Dermis blood vessel endothelial cell (primary cell): ENCODE results near the gene NOC4L. TPM values are rescaled to one million over a fixed set of nuclear protein-coding genes. Genes with fewer than 3 reads are reported as not detected.
"Not testable (repeated sequence)": the region's sequence is repeated elsewhere in the genome, so short reads cannot be mapped to it uniquely, and the experiment has no call there.

Source experiments
- DNase-seq: peaks from one replicate; pipeline ENCODE4 v3.0.0; 2010
- total RNA-seq: library from RNA; depleted of rRNA; stranded (reverse); fragments of >200 nt; gene quantifications from 2 replicates; pipeline ENCODE4 v1.2.3, GENCODE V29; 2014

NOC4L gene
- total RNA-seq = 12.1 and 18.3 TPM in 2 replicates

DNA sequence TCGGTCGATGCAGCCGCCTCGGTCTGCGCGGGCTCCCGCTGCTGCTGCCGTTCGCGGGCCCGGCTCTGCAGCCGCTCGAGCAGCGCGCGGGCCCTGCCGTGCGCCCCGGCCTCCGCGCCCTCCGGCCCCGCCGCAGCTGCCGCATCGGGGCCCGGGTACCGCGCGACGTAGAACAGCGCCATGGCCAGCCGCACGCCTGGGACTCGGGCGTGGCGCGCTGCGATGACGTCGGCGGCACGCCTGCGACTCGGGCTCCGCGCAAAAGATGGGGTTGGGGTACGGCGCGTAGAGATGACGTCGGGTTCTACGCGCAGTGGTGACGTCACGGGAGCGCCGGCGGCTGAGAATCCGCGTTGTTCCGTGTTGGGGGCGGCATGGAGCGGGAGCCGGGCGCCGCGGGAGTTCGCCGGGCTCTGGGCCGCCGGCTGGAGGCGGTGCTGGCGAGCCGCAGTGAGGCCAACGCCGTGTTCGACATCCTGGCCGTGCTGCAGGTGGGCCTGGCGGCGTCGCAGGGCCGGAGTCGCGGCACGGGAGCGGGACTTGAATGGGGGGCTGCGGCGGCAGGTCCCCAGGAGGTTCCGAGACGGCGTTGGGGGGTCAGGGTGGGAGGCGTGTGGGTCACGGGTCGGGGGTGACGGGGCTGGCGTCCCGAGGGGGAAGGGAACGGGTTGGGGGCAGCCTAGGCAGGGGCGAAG is at the start of gene NOC4L, which contains the start of gene DDX51:
Gene NOC4L (plus strand): TSS at position 343 of the 695 bp plus-strand sequence. CDS start 32 bp downstream, at position 375.
Gene DDX51 (minus strand): TSS at position 205 of the 695 bp plus-strand sequence. CDS start 23 bp downstream, at position 182.
- peak; percentile 98 for DNase-seq

DNA sequence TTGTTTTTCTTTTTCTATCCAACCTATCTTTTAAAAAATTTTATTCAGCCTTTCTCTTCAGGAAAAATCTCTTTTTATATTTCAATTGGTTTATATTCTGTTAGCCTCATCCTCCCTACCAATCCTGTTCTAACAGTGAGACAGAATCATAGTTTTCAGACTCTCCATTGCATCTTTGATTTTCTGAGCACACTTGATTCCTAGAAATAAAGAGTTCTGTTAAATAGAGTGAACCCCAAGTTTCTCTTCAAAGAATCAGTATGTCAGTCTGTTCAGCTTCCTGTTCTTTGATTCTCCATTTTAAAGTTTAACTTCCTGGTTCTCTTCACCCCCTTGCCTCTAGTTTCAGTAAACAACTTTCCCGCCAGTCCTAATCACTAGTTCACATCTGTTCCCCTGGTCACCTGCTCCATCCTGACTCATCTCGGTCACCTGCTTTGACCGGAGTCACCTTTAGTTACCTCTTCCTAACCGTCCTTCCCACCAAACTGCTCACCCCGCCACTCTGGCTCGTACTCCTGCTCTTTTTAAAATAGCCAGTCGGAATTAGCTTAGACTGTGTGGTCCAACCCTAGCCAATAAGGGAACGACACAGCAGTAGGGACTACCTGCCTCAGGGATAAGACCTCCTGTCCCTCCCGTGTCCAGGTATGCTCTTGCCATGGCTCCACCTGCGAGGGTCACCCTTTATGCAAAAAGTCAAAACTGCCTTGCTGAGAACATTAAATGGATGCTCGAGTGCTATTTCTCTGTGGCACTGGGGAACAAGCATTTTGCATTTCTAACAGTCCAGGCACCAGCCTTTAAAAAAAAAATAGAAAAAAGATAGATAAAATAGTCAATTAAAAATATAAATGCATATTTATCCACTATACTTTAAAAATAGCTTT is 48.5 kb upstream of the NOC4L start:
- DNase-seq = no peak

DNA sequence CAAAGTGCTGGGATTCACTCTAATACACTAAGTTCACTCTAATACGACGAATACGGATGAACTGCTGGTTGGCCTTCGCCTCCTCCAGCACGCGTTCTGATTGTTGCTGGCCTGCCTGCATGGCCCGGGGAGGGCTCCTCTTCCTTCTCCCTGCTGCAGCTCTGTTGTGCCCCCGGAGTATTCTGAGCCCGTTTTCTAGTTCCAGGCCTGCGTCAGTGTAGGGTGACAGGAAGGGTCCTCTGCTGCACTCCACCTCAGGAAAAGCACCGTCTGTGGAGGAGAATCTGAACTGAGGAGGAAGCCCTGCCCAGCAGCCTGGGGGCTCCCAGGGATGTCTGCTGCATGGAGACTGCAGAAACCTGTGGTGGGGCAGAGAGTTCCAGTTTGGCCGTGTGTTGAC is 44.5 kb upstream of the NOC4L start:
- no peak for DNase-seq

DNA sequence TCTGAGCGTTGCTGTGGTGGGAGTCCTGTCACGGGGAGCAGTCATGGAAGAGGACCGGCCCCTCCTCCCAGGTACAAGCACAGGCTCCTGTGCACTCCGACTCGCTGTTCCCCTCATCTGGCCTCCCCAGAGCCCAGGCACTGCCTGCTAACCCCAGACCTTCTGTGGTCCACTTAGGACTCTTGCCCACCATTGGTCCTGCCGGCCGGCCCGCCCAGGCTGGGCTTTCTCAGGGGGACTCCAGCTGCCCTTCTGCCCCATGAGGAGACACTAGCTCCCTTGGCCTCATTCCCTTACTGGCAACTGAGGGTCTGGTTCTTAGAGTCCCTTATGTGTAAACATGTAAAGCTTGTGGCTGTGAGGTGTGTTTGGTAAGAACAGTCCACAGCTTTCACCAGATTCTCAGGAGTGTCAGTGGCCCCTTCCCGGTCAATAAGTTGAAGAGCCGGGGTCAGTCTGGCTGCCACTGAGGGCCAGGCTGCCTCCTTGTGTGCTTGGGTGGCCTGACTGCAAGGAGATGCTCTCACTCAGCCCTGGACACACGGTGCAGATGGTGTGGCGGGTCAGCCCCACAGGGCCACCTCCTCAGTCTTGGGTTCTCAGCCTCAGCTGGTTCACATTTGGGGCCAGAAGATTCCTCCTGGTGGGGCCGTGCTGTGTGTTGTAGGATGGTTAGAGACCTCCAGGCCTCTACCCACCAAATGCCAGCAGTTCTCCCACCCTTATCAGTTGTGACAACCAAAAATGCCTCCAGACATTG is 43.8 kb upstream of the NOC4L start:
- no peak for DNase-seq

DNA sequence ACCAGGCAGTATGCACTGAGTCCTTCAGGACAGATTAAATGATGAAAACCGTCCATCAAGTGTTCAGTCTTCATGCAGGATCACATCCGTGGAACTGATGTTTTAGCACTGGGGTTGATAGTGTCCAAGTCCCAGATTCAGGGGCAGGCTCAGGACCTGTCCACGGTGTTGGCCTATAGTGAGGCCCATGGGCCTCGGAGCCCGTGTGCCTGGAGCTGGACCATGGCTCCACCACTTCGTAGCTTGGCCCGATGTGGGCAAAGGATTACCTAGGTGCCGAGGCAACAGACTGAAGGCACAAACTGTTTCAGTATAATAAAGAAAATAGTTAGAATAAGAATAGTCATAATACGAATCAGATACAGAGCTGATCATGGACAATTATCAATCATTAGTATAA is 42.0 kb upstream of the NOC4L start:
- DNase-seq = no peak

DNA sequence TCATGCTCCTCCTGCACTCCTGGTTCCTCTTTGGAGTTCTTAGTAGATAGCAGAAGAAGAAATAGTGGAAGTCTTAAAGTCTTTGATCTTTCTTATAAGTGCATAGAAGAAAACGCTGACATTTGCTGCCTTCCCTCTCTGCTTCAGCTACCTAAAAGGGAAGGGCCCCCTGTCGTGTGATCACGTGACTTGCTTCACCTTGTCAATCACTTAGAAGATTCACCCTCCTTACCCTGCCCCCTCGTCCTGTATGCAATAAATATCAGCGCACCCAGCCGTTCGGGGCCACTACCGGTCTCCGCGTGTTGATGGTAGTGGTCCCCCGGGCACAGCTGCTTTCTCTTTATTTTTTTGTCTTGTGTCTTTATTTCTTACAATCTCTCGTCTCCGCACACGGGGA is 41.2 kb upstream of the NOC4L start:
- not testable (repeated sequence) for DNase-seq

DNA sequence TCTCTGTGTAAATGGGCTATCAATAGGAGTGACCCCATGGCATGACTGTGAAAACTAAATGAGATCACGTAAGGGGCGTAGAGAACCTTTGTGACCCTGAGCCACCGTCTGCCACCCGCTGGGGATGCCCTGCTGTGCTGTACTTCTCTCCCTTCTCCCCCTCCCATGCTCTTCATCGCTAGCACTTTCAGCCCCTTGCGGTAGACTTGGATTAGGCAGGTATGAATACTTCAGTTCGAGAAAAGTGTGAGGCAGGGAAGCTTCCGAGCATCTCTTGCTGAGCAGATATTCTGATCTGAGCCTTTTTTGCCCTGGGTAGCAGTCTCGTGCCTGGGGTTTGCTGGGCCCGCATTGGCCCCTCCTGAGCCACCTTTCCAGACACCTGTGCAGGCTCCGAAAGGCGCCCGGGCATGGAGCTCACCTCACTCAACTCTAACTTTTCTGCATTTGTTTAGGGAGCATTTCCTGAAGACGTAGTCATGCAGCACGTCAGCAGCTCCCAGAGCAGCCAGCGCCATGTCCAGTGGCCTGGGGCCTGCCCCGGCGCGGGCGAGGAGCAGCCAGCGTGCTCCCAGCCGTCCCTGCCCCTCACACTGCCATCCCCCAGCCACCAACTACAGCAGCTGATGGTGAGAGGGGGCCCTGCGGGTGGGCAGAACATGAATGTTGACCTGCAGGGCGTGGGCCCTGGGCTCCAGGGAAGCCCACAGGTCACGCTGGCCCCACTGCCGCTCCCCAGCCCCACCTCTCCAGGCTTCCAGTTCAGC is 40.5 kb upstream of the NOC4L start:
- DNase-seq = no peak

DNA sequence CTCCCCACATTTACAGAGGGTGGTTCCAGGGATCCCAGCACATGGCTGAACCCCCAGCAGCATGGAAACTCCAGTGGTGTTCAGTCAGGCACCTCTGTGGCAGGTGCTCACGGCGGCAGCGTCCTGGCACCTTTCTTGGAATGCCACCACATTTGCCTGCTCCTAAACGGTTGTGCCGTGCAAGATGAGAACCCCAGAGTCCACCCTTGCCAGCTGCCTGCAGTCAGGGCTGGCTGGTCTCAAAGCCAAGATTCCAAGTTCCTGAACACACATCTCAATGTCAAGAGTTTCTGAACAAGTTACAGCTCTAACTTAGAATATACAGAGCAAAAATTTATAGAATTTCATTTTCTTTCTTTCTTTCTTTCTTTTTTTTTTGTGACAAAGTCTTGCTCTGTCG is 38.8 kb upstream of the NOC4L start:
- DNase-seq = no peak

DNA sequence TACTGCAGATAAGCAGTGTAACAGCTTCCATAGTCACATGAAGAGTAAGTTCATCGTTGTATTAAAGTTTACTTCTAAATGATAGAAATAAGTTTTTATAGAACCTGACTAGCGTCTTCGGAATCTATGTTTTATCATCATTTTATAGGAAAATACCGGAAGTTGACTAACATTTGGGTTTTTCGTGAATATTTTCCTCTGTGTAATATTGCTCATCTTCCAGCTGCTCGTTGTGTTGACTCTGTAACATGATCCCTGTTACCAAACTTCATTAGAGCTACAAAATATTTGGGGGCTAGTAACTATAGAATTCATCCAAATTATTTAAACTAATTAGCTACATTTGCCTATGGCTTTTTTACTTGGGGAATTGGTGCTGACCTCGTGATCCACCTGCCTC is 37.3 kb upstream of the NOC4L start:
- DNase-seq = no peak

DNA sequence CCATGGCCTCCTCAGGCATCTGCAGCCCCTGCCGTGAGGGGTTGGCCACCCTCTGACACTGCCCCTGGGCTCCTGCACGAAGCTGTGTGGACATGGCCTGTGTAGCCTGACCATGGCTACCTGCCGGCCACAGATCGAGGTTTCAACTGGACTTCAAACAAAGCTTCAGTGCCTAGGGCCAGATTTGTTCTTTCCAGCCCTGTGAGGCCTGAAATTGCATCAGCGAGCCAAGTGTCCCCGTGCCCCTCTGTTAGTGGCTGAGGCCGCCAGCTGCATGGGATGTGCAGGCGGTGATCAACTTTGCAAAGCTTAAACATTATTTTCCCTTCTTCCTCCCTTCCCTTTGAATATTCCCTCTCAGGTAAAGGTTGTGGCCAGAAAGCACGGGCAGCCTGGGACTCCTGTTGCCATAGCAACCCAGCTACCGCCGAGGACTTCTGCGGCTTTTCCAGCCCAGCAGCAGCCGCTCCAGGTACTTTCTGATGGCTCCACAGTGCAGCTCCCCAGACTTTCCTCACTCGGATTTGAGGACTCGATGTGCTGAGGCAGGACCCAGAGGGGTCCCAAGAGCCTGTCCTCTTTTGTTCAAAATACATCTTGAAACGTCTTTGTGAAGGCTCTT is 35.9 kb upstream of the NOC4L start:
- no peak for DNase-seq

DNA sequence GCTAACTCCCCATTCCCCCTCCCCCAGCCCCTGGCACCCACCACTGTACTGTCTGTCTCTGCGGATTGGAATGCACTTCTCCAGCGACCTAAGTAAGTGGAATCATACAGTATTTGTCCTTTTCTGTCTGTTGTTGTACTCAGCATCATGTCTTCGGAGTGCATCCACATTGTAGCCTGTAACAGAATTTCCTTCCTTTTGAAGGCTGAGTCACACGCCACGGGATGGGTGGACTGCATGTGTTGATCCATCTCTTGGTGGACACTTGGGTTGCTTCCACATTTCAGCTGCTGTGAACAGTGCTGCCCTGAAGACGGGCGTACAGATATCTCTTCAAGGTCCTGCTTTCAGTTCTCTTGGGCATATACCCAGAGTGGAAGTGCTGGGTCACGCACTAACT is 34.5 kb upstream of the NOC4L start:
- peak; percentile 73 for DNase-seq

DNA sequence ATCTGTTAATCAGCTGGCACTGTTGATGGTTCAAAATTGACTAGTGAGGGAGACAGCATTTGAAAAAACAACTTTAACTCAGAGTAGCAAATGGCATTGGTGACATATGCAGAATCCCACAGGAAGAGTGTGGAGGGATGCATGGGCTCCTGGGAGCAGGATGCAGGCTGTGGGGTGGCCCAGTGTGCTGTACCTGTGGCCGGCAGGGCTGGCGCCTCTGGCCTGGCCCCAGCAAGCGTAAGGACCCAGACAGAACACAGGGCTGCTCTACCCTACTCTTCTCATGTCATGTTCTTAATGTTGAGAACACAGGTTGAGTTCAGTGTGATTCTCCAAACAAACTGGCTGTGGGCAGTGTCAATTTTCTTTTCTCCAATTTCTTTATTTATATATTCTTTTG is 33.6 kb upstream of the NOC4L start:
- DNase-seq = no peak

DNA sequence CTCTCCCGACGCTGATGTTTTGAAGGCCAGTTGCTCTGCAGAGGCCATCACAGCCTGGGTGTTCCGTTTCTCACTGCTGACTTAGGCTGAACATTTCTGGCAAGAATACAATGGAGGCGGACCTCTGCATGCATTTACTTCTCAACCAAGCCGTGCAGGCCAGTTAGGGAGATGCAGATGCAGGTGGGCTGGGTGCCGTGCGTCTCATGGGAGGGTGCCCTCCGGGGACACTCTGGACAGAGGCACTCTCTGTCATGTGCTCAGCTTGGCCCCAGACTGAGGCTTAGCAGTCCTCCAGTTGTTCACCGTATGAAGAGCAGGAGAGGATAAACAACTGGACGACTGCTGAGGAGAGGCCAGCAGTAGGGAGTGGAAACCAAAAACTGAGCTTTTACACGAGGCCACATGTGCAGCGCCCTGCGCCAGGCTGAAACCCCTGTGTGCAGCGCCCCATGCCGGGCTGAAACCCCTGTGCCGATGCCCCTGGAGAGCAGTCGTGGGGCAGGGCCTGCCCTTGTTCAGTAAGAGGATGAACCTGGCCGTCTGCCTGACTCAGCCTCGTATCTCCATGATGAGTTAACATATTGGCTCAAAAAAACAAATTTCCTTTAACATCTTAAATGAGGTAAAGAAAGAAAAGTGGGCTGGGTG is 32.5 kb upstream of the NOC4L start:
- no peak for DNase-seq

DNA sequence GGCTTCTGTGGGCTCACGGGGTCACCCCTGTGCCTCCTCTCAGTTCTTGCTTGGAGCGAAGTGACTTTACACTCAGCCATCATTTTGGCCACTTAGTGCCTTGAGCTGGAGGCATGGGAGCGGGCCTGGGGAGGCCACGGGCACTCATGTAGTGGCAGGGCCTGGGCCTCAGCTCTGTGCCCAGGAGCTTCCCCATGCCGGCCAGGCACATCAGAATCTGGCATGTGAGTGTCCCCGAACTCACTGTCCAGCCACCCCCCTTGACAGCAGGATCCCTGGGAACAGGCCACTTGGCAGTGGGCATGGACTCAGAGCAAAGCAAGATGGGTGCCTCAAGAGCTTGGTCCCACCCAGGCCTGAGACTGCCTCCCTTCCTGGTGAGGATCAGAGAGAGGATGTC is 29.6 kb upstream of the NOC4L start:
- DNase-seq = no peak

DNA sequence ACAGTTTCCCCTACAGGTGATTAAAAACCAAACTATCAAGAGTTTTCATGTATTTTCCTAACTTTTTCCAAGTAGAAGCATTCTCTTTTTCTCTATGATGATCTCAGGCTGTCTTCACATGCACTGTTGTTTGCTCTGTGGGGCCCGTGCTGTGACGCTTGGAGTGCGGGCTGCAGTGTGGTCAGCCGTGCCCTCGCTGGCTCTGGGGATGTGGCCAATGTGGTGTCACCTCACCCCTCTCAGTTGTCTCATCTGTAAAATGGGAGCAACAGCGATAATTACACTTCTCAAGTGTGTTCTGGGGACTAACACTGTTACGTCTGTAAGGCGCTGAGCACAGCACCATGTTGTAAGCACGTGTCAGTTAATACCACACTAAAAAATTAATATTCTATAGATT is 28.8 kb upstream of the NOC4L start:
- DNase-seq = no peak

DNA sequence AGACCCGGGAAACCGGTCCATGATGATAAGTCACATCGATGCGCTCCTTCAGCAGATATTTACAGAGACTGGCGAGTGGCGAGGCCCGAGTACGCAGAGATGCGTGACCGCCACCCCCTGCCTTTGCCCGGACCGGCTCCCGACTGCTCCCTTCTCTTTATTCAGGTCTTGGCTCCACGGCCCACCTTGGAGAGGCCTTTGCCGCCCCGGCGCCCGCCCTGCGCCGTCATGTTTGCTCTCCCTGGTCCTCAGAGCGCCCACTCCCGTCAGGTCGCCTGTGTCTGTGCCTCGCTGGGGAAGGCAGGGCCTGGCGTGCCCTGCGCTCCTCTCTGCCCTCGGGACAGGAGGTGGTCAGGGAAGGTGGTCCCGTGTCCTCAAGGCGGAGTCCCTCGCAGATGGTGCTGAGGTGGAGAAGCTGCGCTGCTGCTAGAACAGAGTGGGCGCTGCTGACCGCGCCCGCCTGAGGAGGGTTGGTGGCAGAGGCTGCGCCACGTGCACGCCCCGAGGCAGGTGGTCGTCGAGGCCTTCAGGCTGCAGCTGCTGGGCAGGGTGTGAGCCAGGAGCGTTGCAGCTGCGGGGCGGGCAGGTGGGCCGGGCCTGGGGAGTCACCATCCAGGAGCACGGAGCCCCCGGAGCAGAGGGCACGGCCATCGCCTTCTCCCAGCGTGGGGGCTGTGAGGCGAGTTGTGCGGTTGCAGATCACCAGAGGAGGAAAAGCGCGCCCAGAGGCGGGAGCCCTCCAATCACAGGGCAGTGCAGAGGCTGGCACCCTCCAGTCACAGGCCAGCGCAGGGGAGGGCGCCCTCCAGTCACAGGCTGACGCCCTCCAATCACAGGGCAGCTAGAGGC is 27.3 kb upstream of the NOC4L start:
- DNase-seq = no peak

DNA sequence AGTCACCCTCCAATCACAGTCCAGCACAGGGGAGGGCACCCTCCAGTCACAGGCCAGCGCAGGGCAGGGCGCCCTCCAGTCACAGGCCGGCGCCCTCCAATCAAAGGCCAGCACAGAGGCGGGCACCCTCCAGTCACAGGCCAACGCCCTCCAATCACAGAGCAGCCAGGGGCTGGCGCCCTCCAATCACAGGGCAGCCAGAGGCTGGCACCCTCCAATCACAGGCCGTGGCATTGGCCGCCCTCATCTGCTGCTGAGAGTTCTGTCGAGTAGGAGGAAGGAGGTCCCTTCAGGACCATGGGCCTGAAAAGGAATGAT is 26.7 kb upstream of the NOC4L start:
- DNase-seq = no peak

DNA sequence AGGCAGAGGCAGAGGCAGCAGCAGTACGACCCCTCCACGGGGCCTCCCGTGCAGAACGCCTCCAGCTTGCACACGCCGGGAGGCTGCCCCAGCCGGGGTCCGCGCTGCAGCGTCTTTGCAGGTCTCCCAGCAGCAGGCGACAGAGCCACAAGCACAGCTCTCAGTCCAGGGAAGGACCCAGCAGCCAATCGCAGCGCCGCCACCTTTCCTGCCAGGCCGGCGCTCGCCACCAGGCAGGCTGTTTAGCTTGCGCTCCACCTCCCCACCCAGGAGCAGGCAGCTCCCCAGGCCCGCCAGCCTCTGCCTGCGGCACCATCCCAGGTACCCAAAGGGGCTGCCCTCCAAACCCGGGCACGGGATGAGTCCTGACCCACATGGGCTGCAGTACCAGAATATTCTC is 25.4 kb upstream of the NOC4L start:
- DNase-seq = no peak

DNA sequence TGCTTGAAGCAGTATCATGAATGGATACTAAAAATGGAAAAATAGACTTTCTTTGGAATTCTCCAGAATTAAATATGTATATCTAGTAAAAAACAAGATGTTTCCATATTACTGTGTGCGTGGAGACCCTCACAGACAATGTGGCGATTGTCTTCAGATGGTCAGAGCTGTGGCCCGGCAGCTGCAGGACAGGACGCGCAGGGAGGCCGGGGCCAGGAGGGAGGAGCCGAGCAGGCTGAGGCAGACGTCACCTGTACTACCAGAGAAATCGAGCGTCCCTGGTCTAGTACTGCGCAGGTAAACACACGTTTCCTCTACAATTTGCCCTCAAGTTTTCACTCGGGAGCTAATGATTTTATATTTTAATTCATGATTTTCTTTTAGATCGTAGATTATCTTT is 23.0 kb upstream of the NOC4L start:
- DNase-seq = no peak

DNA sequence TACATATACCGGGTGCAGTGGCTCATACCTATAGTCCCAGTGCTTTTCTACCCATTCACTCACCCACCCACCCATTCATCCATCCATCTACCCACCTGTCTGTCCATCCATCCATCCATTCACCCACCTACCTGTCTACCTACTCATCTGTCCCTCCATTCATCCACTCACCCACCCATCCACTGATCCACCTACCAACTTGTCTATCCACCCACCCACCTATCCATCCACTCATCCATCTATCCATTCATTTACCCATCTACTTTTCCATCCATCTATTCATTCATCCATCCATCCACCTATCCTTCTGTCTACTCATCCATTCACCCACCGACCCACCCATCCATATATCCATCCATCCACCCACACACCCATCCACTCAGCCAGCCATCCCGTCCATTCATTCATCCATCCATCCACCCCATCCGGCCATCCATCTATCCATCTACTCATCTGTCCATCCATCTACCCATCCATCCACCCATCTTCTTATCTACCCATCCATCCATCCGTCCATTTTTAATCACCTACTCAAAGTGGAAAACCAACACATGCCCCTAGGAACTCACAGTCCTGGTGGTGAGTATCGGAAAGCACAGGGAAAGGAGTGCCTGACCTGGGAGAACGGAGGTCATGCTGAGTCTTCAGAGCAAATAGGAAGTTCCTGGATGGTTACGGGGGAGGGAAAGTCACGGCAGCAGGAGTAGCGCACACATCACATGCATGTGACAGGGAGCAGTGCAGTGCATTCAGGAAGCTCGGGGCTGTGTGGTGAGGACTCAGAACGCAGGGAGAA is 20.1 kb upstream of the NOC4L start:
- DNase-seq = no peak
